Endothelial cell of umbilical vein (primary cell): ENCODE data around the gene SMG1. TPM values are rescaled to one million over a fixed set of nuclear protein-coding genes. Genes with fewer than 3 reads are reported as not detected.
A peak's percentile ranks its signal among the peaks of the same experiment; 100 is the strongest.

Experiments
- BruUV-seq: library from RNA; stranded (reverse); fragments of 400-500 nt; replicated peaks from 2 replicates; lab custom pipeline; 2021; lab: Mats Ljungman, UMichigan
- CTCF ChIA-PET: fragments of 300-600, 350-600 bp; sonication (Branson Sonifier 250); formaldehyde crosslinking; loops from one replicate; lab custom pipeline; 2021; ENCODE audit warnings: antibody characterized with exemption, inconsistent platforms; lab: Charles Lee
- POLR2A ChIA-PET: fragments of 300-600, 350-600 bp; sonication (Branson Sonifier 250); formaldehyde crosslinking; loops from one replicate; lab custom pipeline; 2021; ENCODE audit warnings: antibody characterized with exemption, inconsistent platforms; lab: Charles Lee
- DNase-seq: peaks from one replicate; pipeline ENCODE4 v3.0.0-alpha.2; 2011; ENCODE audit warnings: low read depth, low spot score
- FAIRE-seq: peaks from 2 replicates; lab custom pipeline; 2011; peaks lifted over from hg19 to GRCh38; lab: Jason Lieb, UNC
- H2AFZ ChIP-seq: 2 replicates; pipeline ENCODE4 v1.6.0; 2012; ENCODE audit warnings: low read depth, low read length, control low read depth, inconsistent platforms
- H3K27ac ChIP-seq: 2 replicates; pipeline ENCODE4 v1.5.1; 2011; ENCODE audit warnings: low read depth, mild to moderate bottlenecking, control low read depth, low read length, moderate library complexity; ENCODE audit not compliant: insufficient read depth
- H3K27me3 ChIP-seq, 2 experiments: 2 replicates each; pipeline versions ENCODE4 v1.6.0 to v1.6.1; 2011; ENCODE audit warnings: low read length in 2 of 2, mixed read lengths in 1 of 2; ENCODE audit not compliant: control insufficient read depth in 2 of 2, insufficient read depth in 2 of 2
- H3K36me3 ChIP-seq, 2 experiments: 2 replicates in 1 of 2; 3 replicates in 1 of 2; pipeline ENCODE4 v1.5.1; 2011; ENCODE audit warnings: low read length in 2 of 2, mild to moderate bottlenecking in 1 of 2, moderate library complexity in 1 of 2; ENCODE audit not compliant: control insufficient read depth in 2 of 2, insufficient read depth in 2 of 2; ENCODE audit errors: extremely low read depth in 1 of 2
- H3K4me1 ChIP-seq: 3 replicates; pipeline ENCODE4 v1.5.1; 2011; ENCODE audit warnings: mild to moderate bottlenecking, low read length; ENCODE audit not compliant: control insufficient read depth, insufficient read depth; ENCODE audit errors: extremely low read depth
- H3K4me2 ChIP-seq: 2 replicates; pipeline ENCODE4 v1.6.1; 2011; ENCODE audit warnings: low read length, control low read depth, mixed read lengths; ENCODE audit not compliant: insufficient read depth
- H3K4me3 ChIP-seq, 3 experiments: fragments of 200-600 bp in 1 of 3; sonication (generic), shearing (Covaris generic) in 1 of 3; replicated peaks in 1 of 3; 2 replicates each; pipeline ENCODE4 v1.5.1; 2011 to 2016; ENCODE audit warnings: control low read depth in 3 of 3, low read length in 3 of 3, mild to moderate bottlenecking in 2 of 3, inconsistent platforms in 1 of 3, low read depth in 1 of 3, moderate library complexity in 1 of 3; ENCODE audit not compliant: insufficient read depth in 1 of 3
- H3K79me2 ChIP-seq: 2 replicates; pipeline ENCODE4 v1.6.0; 2012; ENCODE audit warnings: low read length, inconsistent platforms; ENCODE audit not compliant: control insufficient read depth, insufficient read depth
- H3K9ac ChIP-seq: replicated peaks from 2 replicates; pipeline ENCODE3; 2011; ENCODE audit warnings: low read length, control low read depth; ENCODE audit not compliant: insufficient read depth; ENCODE audit errors: extremely low read depth
- H3K9me1 ChIP-seq: replicated peaks from 3 replicates; pipeline ENCODE4 v1.6.0; 2011; ENCODE audit warnings: mild to moderate bottlenecking, low read length; ENCODE audit not compliant: control insufficient read depth, insufficient read depth; ENCODE audit errors: extremely low read depth
- H3K9me3 ChIP-seq: replicated peaks from 2 replicates; pipeline ENCODE4 v1.5.1; 2012; ENCODE audit warnings: low read length, inconsistent platforms; ENCODE audit not compliant: control insufficient read depth, insufficient read depth
- H4K20me1 ChIP-seq: replicated peaks from 2 replicates; pipeline ENCODE3; 2011; ENCODE audit warnings: mild to moderate bottlenecking, low read length; ENCODE audit not compliant: control insufficient read depth, insufficient read depth; ENCODE audit errors: extremely low read depth
- EZH2 ChIP-seq: IDR thresholded peaks from 2 replicates; pipeline ENCODE4 v1.6.1; 2012; ENCODE audit warnings: borderline replicate concordance, low read depth, mild to moderate bottlenecking, moderate library complexity, low read length, inconsistent platforms; ENCODE audit not compliant: severe bottlenecking
- FOS ChIP-seq: IDR thresholded peaks from 2 replicates; pipeline ENCODE4 v1.6.1; 2011; ENCODE audit warnings: mild to moderate bottlenecking, low read length, moderate library complexity, borderline replicate concordance; ENCODE audit not compliant: insufficient read depth
- GATA2 ChIP-seq: IDR thresholded peaks from 2 replicates; pipeline ENCODE4 v1.7.0; 2011; ENCODE audit warnings: low read depth, mild to moderate bottlenecking, moderate library complexity, mixed read lengths, low read length; ENCODE audit not compliant: insufficient read length, insufficient read depth
- JUN ChIP-seq: IDR thresholded peaks from 2 replicates; pipeline ENCODE4 v1.6.1; 2011; ENCODE audit warnings: borderline replicate concordance, low read depth; ENCODE audit not compliant: insufficient read length, insufficient read depth
- MYC ChIP-seq: IDR thresholded peaks from one replicate; pipeline ENCODE4 v1.6.1; 2011; ENCODE audit warnings: mild to moderate bottlenecking, low read depth, low read length
- POLR2A ChIP-seq: IDR thresholded peaks from 2 replicates; pipeline ENCODE4 v1.6.1; 2012; ENCODE audit warnings: low read depth, mild to moderate bottlenecking, control low read depth, low read length
- POLR2AphosphoS5 ChIP-seq: IDR thresholded peaks from 2 replicates; pipeline ENCODE4 v1.6.1; 2012; ENCODE audit warnings: low read depth, mild to moderate bottlenecking, control low read depth, low read length, moderate library complexity; ENCODE audit not compliant: insufficient read depth
- dilution Hi-C: fragments of 300-500 bp; cut with MboI; formaldehyde crosslinking; loops from one replicate; pipeline ENCODE4 v1.15.0; 2019; ENCODE audit warnings: low sequenced_read_pairs; ENCODE audit not compliant: extremely low pct_ligation_motif_present
- intact Hi-C: fragments of 100-400 bp; cut with micrococcal nuclease; formaldehyde crosslinking; loops from one replicate; pipeline ENCODE4 v1.10.0; 2022
- polyA plus RNA-seq, 4 experiments: library from polyadenylated mRNA; depleted of rRNA in 3 of 4; stranded (reverse) in 3 of 4; unstranded in 1 of 4; fragments of >200 nt; gene quantifications; 2 replicates each; pipeline versions ENCODE4 v1.2.1 to v1.2.3, GENCODE V29; 2011 to 2012; ENCODE audit warnings: missing spikeins in 1 of 4
- total RNA-seq: library from RNA; stranded (reverse); gene quantifications from 2 replicates; pipeline ENCODE4 v1.2.3, GENCODE V29; 2021
- TF ChIP-seq, protein P1 (sequence below): IDR thresholded peaks from 2 replicates; pipeline ENCODE4 v1.6.1; 2011; ENCODE audit not compliant: insufficient read depth, insufficient read length
- TF ChIP-seq, protein P2 (sequence below), 2 donors: IDR thresholded peaks; 1 replicate in 1 of 2; 2 replicates in 1 of 2; pipeline ENCODE4 v1.5.1; 2011; ENCODE audit warnings: low read length in 2 of 2, mild to moderate bottlenecking in 2 of 2, moderate library complexity in 2 of 2, control low read depth in 1 of 2, inconsistent platforms in 1 of 2, low read depth in 1 of 2; ENCODE audit not compliant: insufficient read depth in 1 of 2; ENCODE audit errors: extremely low read depth in 1 of 2

Gene SMG1
- total and polyA plus RNA-seq, 2 donors (not counting 3 experiments of a cell fraction or from before 2014, with no cell fraction given) = 14.0 to 90.8 TPM

DNA sequence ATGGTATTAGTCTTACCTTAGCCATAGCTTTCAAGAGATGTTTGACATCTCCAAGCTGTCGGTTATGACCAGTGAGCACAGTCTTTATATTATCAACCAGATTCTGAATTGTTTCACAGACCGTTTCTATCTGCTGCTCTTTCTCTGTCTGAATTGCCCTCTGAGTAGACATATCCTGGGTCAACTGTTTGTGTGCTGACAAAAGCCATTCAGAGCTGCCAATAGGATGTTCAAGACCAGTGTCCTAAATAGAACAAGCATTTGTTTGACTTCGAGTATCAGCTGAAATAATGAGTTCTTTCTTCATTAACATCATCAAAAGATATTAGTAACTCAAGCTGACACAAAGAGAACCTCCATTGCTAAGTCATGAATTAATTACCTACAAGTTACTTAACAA, 109.9 kb downstream of the SMG1 start:
- CTCF ChIA-PET = interaction anchor here (1.1 to 2.7 kb wide), 3 partner anchors 11 to 39 kb away, joined by 3 to 12 read pairs (median 5); partner anchors contain the start of gene ARL6IP1
- POLR2A ChIA-PET = no interaction called here
- Histone ChIP-seq H3K9ac (no peak overlapping the region), H3K9me3 (no peaks in the 10 kb centered on the region), H3K79me2 (no peaks in the 10 kb centered on the region), H3K27me3 (no peaks in the 10 kb centered on the region), H2AFZ (no peak overlapping the region), H3K4me2 (no peak overlapping the region), H3K9me1 (no peaks in the 10 kb centered on the region), H3K4me1 (no peaks in the 10 kb centered on the region), H3K36me3 (peaks cover 14 to 32% of the 10 kb centered on the region in 2 experiments), H3K27ac (no peak overlapping the region), H4K20me1 (no peaks in the 10 kb centered on the region), H3K4me3 (no peak overlapping the region)
- intact Hi-C loops (no loop called here), dilution Hi-C loops (no loop called here)
- no peak for TF ChIP-seq POLR2A
- TF ChIP-seq, protein P1, sequence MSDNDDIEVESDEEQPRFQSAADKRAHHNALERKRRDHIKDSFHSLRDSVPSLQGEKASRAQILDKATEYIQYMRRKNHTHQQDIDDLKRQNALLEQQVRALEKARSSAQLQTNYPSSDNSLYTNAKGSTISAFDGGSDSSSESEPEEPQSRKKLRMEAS = no peak
- TF ChIP-seq, protein P2, sequence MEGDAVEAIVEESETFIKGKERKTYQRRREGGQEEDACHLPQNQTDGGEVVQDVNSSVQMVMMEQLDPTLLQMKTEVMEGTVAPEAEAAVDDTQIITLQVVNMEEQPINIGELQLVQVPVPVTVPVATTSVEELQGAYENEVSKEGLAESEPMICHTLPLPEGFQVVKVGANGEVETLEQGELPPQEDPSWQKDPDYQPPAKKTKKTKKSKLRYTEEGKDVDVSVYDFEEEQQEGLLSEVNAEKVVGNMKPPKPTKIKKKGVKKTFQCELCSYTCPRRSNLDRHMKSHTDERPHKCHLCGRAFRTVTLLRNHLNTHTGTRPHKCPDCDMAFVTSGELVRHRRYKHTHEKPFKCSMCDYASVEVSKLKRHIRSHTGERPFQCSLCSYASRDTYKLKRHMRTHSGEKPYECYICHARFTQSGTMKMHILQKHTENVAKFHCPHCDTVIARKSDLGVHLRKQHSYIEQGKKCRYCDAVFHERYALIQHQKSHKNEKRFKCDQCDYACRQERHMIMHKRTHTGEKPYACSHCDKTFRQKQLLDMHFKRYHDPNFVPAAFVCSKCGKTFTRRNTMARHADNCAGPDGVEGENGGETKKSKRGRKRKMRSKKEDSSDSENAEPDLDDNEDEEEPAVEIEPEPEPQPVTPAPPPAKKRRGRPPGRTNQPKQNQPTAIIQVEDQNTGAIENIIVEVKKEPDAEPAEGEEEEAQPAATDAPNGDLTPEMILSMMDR (IDR thresholded peaks at IDR 0.05; ENCODE audit: extremely low read depth in 1 of 2, insufficient read depth in 1 of 2, low read depth in 1 of 2, low read length in 2 of 2) = no peak
- TF ChIP-seq POLR2AphosphoS5 = no peak
- no peak for TF ChIP-seq GATA2
- no peak for TF ChIP-seq EZH2
- TF ChIP-seq JUN = no peak
- TF ChIP-seq FOS = no peak
- no peak for TF ChIP-seq MYC
- peak; percentile 21 for FAIRE-seq
- no peak for DNase-seq
- BruUV-seq = no TSS peak
